Rectal smooth muscle tissue (tissue), 1 donor: Measurements from ENCODE around the gene ACBD3.
"Not testable (repeated sequence)": the region's sequence is repeated elsewhere in the genome, so short reads cannot be mapped to it uniquely, and the experiment has no call there.

ENCODE experiments used
- H3K27ac ChIP-seq: one replicate; pipeline ENCODE4 v1.7.0; 2013; ENCODE audit warnings: low read depth, low read length, inconsistent platforms
- H3K27me3 ChIP-seq: one replicate; pipeline ENCODE4 v1.7.0; 2013; ENCODE audit warnings: low read length; ENCODE audit not compliant: control insufficient read depth, insufficient read depth
- H3K36me3 ChIP-seq: one replicate; pipeline ENCODE4 v1.7.0; 2013; ENCODE audit warnings: low read length; ENCODE audit not compliant: control insufficient read depth, insufficient read depth
- H3K4me1 ChIP-seq: one replicate; pipeline ENCODE4 v1.7.0; 2013; ENCODE audit warnings: low read length; ENCODE audit not compliant: control insufficient read depth, insufficient read depth
- H3K4me3 ChIP-seq: one replicate; pipeline ENCODE4 v1.7.0; 2013; ENCODE audit warnings: low read length
- H3K9ac ChIP-seq: one replicate; pipeline ENCODE4 v1.7.0; 2013; ENCODE audit warnings: low read length

The ACBD3 gene

GRCh38 chr1:226211181-226211821 lies 24.8 kb upstream of the ACBD3 start:
- Histone ChIP-seq H3K9ac (no peak overlapping the region), H3K27me3 (no peaks in the 10 kb centered on the region), H3K4me3 (no peak overlapping the region), H3K4me1 (no peaks in the 10 kb centered on the region), H3K36me3 (no peaks in the 10 kb centered on the region), H3K27ac (no peak overlapping the region)

- Histone ChIP-seq H3K27me3 (no peaks in the 10 kb centered on the region), H3K36me3 (no peaks in the 10 kb centered on the region), H3K4me1 (no peaks in the 10 kb centered on the region), H3K27ac (no peak overlapping the region), H3K4me3 (no peak overlapping the region), H3K9ac (no peak overlapping the region)
Observed at GRCh38 chr1:226210571-226211176, 24.1 kb upstream of the ACBD3 start.

- no peak overlapping the region for H3K9ac ChIP-seq
- no peaks in the 10 kb centered on the region for H3K27me3 ChIP-seq
- H3K4me1 ChIP-seq = no peaks in the 10 kb centered on the region
- H3K27ac ChIP-seq = no peak overlapping the region
- H3K36me3 ChIP-seq = no peaks in the 10 kb centered on the region
- no peak overlapping the region for H3K4me3 ChIP-seq
Observed at GRCh38 chr1:226209307-226210059, 22.9 kb upstream of the ACBD3 start.

- H3K36me3 ChIP-seq = no peaks in the 10 kb centered on the region
- H3K27ac ChIP-seq = no peak overlapping the region
- no peaks in the 10 kb centered on the region for H3K4me1 ChIP-seq
- H3K9ac ChIP-seq = no peak overlapping the region
- H3K27me3 ChIP-seq = no peaks in the 10 kb centered on the region
- no peak overlapping the region for H3K4me3 ChIP-seq
Observed at GRCh38 chr1:226207048-226207447, 20.5 kb upstream of the ACBD3 start.

GRCh38 chr1:226204198-226204597 lies 17.7 kb upstream of the ACBD3 start:
- Histone ChIP-seq H3K4me3 (no peak overlapping the region), H3K9ac (no peak overlapping the region), H3K27ac (no peak overlapping the region), H3K27me3 (no peaks in the 10 kb centered on the region), H3K36me3 (no peaks in the 10 kb centered on the region), H3K4me1 (no peaks in the 10 kb centered on the region)

DNA sequence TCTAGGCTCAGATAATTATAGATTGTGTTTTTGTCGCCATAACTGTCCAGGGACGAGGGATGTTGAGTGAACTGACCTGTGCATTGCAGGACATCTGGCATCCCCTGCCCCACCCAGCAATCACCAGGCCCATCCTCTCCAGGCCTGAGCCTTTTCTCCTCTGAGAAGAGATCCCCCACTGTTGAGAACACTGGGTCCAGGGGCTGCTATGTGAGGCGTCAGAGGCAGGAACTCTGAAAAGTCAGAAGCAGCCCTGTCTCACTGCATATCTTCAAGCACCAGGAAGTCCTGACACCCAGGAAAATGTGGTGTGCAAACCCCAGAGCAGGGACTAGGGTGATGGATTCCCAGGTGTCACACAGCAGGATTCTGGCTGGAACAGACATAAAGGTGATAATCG lies 17.1 kb upstream of the ACBD3 start:
- Histone ChIP-seq H3K4me1 (no peaks in the 10 kb centered on the region), H3K27ac (no peak overlapping the region), H3K36me3 (no peaks in the 10 kb centered on the region)

DNA sequence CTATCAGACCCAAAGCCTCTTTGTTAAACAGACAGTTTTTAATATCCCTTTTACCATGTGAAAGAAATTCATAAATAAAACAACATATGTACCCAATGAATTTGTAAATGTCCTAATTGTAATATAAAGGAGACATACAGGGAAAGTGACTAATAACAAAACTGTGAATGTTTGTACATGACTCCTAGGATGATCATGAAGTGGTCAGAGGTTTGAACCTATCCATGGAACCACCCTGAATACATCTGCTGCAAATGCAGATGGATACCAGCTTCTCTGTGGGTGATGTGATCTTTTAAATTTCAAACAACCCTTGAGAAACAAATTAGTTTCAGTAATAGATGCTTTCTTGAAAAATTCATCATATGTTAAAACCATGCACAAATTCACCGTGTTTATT lies 16.7 kb upstream of the ACBD3 start:
- H3K9ac ChIP-seq = no peak overlapping the region
- no peak overlapping the region for H3K27ac ChIP-seq
- no peaks in the 10 kb centered on the region for H3K27me3 ChIP-seq
- no peak overlapping the region for H3K4me3 ChIP-seq
- no peaks in the 10 kb centered on the region for H3K4me1 ChIP-seq
- H3K36me3 ChIP-seq = no peaks in the 10 kb centered on the region

More for the DNA sequence above, 17.1 kb upstream of the ACBD3 start:
- Histone ChIP-seq H3K9ac (no peak overlapping the region), H3K4me3 (no peak overlapping the region), H3K27me3 (no peaks in the 10 kb centered on the region)

GRCh38 chr1:226202666-226203065 lies 16.1 kb upstream of the ACBD3 start:
- H3K36me3 ChIP-seq, H3K27ac ChIP-seq, H3K4me1 ChIP-seq, H3K27me3 ChIP-seq, H3K4me3 ChIP-seq, H3K9ac ChIP-seq: not testable (repeated sequence)

GRCh38 chr1:226202246-226202645 lies 15.7 kb upstream of the ACBD3 start:
- H3K27ac ChIP-seq = no peak overlapping the region
- no peak overlapping the region for H3K4me3 ChIP-seq
- H3K36me3 ChIP-seq = no peaks in the 10 kb centered on the region
- H3K9ac ChIP-seq = no peak overlapping the region
- H3K4me1 ChIP-seq = no peaks in the 10 kb centered on the region
- no peaks in the 10 kb centered on the region for H3K27me3 ChIP-seq

DNA sequence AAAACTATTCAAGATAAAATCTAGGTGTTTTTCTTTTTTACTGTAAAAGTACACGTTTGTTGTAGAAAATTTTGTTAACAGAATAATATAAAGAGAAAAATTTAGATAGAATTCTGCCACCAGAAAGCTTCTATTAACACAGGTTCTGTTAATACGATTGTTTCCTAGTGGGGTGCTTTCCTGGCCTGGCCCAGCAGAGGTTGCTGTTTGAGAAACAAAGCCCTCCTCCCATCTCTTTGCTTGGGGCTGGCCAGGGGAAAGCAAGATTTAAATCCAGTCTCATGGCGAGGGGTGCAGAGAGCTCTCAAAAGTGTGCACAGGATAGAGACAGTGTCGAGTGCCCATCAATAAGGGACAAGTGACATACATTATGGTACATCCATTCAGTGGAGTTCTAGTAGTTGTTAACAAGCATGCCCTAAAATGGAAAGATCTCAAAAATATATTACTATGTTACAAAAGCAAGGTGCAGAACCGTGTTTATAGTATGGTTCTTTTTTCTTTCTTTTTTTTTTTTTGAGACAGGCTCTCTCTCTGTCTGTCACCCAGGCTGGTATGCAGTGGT lies 14.6 kb upstream of the ACBD3 start:
- H3K36me3 ChIP-seq = no peaks in the 10 kb centered on the region
- H3K27me3 ChIP-seq = no peaks in the 10 kb centered on the region
- no peak overlapping the region for H3K27ac ChIP-seq
- H3K4me1 ChIP-seq = no peaks in the 10 kb centered on the region
- H3K9ac ChIP-seq = no peak overlapping the region
- no peak overlapping the region for H3K4me3 ChIP-seq

DNA sequence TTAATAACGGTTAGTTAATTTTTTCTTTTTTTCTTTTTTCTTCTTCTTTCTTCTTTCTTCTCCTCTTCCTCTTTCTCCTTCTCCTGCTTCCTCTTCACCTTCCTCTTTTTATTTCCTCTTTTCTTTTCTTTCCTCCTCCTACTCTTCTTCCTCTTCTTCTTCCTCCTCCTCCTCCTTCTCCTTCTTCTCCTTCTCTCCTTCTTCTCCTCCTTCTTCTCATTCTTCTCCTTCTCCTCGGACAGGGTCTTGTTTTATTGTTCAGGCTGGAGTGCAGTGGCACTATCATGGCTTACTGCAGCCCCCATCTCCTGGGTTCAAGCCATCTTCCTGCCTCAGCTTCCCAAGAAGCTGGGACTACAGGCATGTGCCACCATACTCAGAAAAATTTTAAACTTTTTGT lies 13.4 kb upstream of the ACBD3 start:
- Histone ChIP-seq H3K4me1 (no peaks in the 10 kb centered on the region), H3K9ac (no peak overlapping the region), H3K27me3 (no peaks in the 10 kb centered on the region), H3K27ac (no peak overlapping the region), H3K4me3 (no peak overlapping the region), H3K36me3 (no peaks in the 10 kb centered on the region)

DNA sequence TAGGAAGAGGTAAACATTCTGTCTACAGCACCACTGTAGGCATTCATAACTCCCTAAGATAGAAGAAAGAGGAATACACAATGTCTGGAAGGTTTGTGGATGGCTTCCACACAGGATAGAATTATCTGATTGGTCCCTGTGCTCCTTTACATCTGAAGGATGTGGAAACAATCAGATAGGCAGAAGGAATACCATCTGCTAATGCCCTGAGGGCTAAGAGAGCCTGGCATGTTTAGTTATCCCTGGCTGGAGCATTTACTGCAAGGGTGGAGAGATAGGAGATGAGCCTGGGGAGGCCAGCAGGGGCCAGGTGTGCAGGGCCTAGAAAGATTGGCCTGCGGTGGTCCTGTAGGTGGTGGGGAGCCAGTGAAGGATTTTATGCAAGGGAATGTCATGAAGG lies 8.6 kb upstream of the ACBD3 start:
- Histone ChIP-seq H3K4me1 (no peaks in the 10 kb centered on the region), H3K27ac (no peak overlapping the region), H3K4me3 (no peak overlapping the region), H3K27me3 (no peaks in the 10 kb centered on the region), H3K9ac (no peak overlapping the region), H3K36me3 (no peaks in the 10 kb centered on the region)
